ENCODE results near the gene CCDC38. TPM values are rescaled to one million over a fixed set of nuclear protein-coding genes. Genes with fewer than 3 reads are reported as not detected.

The CCDC38 gene
- total and polyA plus RNA-seq, 4 donors = 0.46 to 1.4 (median 0.93) TPM

DNA sequence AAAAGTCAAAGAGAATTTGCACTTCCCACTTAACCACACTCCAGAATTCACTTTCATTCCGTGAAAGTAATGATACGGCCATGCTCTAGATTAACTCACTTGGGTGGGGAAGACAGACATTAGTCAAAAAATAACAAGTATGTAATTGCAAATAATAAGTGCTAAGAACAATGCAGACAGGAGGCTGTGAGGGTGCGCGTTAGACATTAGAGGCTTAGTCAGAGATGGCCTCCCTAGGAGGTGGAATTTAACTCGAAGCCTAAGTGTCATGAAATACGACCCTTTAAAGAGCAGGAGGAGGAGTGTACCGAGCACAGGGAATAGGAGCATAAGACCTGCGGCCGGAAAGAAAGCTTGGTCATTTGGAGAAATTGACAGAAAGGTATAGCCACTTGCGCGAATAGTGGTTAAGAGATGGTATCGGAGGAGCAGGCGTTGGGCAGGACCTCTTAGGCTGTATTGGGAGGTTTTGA lies 83.0 kb downstream of the CCDC38 start:
- H3K27me3 ChIP-seq (ENCODE audit: control insufficient read depth in 4 of 4, insufficient read depth in 4 of 4, low read length in 3 of 4) = no peaks in the 10 kb centered on the region
- TF ChIP-seq SP1 (IDR thresholded peaks at IDR 0.05) = no peak
- no peak for TF ChIP-seq HNF4G (IDR thresholded peaks at IDR 0.05)
- TF ChIP-seq FOXA1 (IDR thresholded peaks at IDR 0.05) = no peak
- TF ChIP-seq EGR1 (IDR thresholded peaks at IDR 0.05; ENCODE audit: low read depth in 2 of 2) = no peak
- no peak for TF ChIP-seq GABPA (IDR thresholded peaks at IDR 0.05 in 1 of 2, conservative IDR thresholded peaks at IDR 0.05 in 1 of 2)
- no peak for TF ChIP-seq TAF1 (conservative IDR thresholded peaks at IDR 0.05)
- TF ChIP-seq, protein P1, sequence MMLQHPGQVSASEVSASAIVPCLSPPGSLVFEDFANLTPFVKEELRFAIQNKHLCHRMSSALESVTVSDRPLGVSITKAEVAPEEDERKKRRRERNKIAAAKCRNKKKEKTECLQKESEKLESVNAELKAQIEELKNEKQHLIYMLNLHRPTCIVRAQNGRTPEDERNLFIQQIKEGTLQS (IDR thresholded peaks at IDR 0.05) = no peak
- TF ChIP-seq YY1 (IDR thresholded peaks at IDR 0.05) = no peak
- TF ChIP-seq, protein P2, sequence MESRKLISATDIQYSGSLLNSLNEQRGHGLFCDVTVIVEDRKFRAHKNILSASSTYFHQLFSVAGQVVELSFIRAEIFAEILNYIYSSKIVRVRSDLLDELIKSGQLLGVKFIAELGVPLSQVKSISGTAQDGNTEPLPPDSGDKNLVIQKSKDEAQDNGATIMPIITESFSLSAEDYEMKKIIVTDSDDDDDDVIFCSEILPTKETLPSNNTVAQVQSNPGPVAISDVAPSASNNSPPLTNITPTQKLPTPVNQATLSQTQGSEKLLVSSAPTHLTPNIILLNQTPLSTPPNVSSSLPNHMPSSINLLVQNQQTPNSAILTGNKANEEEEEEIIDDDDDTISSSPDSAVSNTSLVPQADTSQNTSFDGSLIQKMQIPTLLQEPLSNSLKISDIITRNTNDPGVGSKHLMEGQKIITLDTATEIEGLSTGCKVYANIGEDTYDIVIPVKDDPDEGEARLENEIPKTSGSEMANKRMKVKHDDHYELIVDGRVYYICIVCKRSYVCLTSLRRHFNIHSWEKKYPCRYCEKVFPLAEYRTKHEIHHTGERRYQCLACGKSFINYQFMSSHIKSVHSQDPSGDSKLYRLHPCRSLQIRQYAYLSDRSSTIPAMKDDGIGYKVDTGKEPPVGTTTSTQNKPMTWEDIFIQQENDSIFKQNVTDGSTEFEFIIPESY (IDR thresholded peaks at IDR 0.05) = no peak
- TF ChIP-seq, protein P3, sequence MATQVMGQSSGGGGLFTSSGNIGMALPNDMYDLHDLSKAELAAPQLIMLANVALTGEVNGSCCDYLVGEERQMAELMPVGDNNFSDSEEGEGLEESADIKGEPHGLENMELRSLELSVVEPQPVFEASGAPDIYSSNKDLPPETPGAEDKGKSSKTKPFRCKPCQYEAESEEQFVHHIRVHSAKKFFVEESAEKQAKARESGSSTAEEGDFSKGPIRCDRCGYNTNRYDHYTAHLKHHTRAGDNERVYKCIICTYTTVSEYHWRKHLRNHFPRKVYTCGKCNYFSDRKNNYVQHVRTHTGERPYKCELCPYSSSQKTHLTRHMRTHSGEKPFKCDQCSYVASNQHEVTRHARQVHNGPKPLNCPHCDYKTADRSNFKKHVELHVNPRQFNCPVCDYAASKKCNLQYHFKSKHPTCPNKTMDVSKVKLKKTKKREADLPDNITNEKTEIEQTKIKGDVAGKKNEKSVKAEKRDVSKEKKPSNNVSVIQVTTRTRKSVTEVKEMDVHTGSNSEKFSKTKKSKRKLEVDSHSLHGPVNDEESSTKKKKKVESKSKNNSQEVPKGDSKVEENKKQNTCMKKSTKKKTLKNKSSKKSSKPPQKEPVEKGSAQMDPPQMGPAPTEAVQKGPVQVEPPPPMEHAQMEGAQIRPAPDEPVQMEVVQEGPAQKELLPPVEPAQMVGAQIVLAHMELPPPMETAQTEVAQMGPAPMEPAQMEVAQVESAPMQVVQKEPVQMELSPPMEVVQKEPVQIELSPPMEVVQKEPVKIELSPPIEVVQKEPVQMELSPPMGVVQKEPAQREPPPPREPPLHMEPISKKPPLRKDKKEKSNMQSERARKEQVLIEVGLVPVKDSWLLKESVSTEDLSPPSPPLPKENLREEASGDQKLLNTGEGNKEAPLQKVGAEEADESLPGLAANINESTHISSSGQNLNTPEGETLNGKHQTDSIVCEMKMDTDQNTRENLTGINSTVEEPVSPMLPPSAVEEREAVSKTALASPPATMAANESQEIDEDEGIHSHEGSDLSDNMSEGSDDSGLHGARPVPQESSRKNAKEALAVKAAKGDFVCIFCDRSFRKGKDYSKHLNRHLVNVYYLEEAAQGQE (IDR thresholded peaks at IDR 0.05) = no peak
- TF ChIP-seq, protein P4, sequence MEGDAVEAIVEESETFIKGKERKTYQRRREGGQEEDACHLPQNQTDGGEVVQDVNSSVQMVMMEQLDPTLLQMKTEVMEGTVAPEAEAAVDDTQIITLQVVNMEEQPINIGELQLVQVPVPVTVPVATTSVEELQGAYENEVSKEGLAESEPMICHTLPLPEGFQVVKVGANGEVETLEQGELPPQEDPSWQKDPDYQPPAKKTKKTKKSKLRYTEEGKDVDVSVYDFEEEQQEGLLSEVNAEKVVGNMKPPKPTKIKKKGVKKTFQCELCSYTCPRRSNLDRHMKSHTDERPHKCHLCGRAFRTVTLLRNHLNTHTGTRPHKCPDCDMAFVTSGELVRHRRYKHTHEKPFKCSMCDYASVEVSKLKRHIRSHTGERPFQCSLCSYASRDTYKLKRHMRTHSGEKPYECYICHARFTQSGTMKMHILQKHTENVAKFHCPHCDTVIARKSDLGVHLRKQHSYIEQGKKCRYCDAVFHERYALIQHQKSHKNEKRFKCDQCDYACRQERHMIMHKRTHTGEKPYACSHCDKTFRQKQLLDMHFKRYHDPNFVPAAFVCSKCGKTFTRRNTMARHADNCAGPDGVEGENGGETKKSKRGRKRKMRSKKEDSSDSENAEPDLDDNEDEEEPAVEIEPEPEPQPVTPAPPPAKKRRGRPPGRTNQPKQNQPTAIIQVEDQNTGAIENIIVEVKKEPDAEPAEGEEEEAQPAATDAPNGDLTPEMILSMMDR (IDR thresholded peaks at IDR 0.05; ENCODE audit: low read depth, low read length, missing input control) = no peak
- TF ChIP-seq RXRA (IDR thresholded peaks at IDR 0.05) = no peak
- TF ChIP-seq FOXA2 (IDR thresholded peaks at IDR 0.05) = no peak
- no peak for TF ChIP-seq NR2F2 (IDR thresholded peaks at IDR 0.05)
- no peak for TF ChIP-seq HNF4A (conservative IDR thresholded peaks at IDR 0.05)
- TF ChIP-seq JUND (IDR thresholded peaks at IDR 0.05) = no peak
- no peak for TF ChIP-seq RAD21 (IDR thresholded peaks at IDR 0.05)
- TF ChIP-seq, protein P5, sequence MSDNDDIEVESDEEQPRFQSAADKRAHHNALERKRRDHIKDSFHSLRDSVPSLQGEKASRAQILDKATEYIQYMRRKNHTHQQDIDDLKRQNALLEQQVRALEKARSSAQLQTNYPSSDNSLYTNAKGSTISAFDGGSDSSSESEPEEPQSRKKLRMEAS (IDR thresholded peaks at IDR 0.05) = no peak
- H3K4me3 ChIP-seq (ENCODE audit: low read depth in 1 of 3, low read length in 3 of 3) = peak overlapping the region; percentile 53 to 82 (median 66)
- peaks cover 3 to 23% (median 12%) of the 10 kb centered on the region in 4 donors for H3K36me3 ChIP-seq (ENCODE audit: control insufficient read depth in 4 of 4, insufficient read depth in 3 of 4, low read depth in 1 of 4, low read length in 3 of 4)
- 1% methylated on average over 13 of the region's 13 CpGs for WGBS
- H3K9ac ChIP-seq (ENCODE audit: low read depth in 1 of 2, low read length in 2 of 2) = peak overlapping the region; percentile 55 to 67
- peak overlapping the region; percentile 73 to 75 for H3K27ac ChIP-seq (ENCODE audit: low read depth in 1 of 2, low read length in 2 of 2)
- H3K9me3 ChIP-seq (ENCODE audit: control insufficient read depth in 4 of 4, low read length in 3 of 4) = no peaks in the 10 kb centered on the region
- no peak for DNase-seq (ENCODE audit: low spot score)
- peaks cover 5 to 22% (median 17%) of the 10 kb centered on the region in 4 donors for H3K4me1 ChIP-seq (ENCODE audit: control insufficient read depth in 4 of 4, insufficient read depth in 4 of 4, low read length in 3 of 4)
